ENCODE results near the gene EQTN. TPM values are rescaled to one million over a fixed set of nuclear protein-coding genes. Genes with fewer than 3 reads are reported as not detected.

The EQTN gene
- total RNA-seq, 1 experiment from 2014 or later = 0.81 TPM

DNA sequence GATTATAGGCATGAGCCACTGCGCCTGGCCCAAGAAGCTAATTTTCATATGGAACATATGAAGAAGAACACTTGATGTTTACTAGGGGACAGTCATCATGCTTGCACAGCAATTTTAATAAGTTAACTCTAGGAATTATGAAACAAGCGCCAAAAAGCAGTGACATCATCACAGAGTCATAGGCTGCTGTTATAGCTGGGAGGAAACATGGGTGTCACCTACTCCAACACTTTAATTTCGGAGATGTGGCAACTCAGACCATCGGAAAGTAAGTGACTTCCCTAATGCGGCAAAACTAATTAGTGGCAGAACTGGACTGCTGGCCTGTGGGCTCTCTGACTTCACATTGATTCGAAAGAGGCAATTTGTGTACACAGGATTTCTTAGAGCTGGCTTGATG is 38.1 kb upstream of the EQTN start:
- peaks cover 55% of the 10 kb centered on the region for H3K4me1 Mint-ChIP-seq
- CTCF ChIA-PET = no interaction called here

GRCh38 chr9:27333241-27334052 is 36.5 kb upstream of the EQTN start:
- Mint-ChIP-seq H3K4me3 (no peak overlapping the region), H3K27me3 (ENCODE audit: low read depth) (no peaks in the 10 kb centered on the region), H3K27ac (peak overlapping the region; percentile 95), H3K36me3 (no peaks in the 10 kb centered on the region), H3K9me3 (no peaks in the 10 kb centered on the region), H3K4me1 (peaks cover 62% of the 10 kb centered on the region)
- ATAC-seq = peak; percentile 96
- ChIA-PET POLR2A (no interaction called here), CTCF (interaction anchor here (0.6 to 2.5 kb wide), 39 partner anchors 8 to 391 kb away, joined by 3 to 49 read pairs (median 5); partner anchors contain the start of gene MOB3B)
- peak; percentile 45; the same call in 1 of the 2 replicates for TF ChIP-seq ZNF423 (CRISPR knock-in tag; IDR thresholded peaks at IDR 0.05)
- TF ChIP-seq, protein P1, sequence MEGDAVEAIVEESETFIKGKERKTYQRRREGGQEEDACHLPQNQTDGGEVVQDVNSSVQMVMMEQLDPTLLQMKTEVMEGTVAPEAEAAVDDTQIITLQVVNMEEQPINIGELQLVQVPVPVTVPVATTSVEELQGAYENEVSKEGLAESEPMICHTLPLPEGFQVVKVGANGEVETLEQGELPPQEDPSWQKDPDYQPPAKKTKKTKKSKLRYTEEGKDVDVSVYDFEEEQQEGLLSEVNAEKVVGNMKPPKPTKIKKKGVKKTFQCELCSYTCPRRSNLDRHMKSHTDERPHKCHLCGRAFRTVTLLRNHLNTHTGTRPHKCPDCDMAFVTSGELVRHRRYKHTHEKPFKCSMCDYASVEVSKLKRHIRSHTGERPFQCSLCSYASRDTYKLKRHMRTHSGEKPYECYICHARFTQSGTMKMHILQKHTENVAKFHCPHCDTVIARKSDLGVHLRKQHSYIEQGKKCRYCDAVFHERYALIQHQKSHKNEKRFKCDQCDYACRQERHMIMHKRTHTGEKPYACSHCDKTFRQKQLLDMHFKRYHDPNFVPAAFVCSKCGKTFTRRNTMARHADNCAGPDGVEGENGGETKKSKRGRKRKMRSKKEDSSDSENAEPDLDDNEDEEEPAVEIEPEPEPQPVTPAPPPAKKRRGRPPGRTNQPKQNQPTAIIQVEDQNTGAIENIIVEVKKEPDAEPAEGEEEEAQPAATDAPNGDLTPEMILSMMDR (IDR thresholded peaks at IDR 0.05) = peak; percentile 80
- no peak for TF ChIP-seq ATF3 (CRISPR knock-in tag; conservative IDR thresholded peaks at IDR 0.05)
- DNase-seq (ENCODE audit: low spot score) = peak; percentile 75

More for the DNA sequence above, 38.1 kb upstream of the EQTN start:
- no peak overlapping the region for H3K27ac Mint-ChIP-seq
- DNase-seq (ENCODE audit: low spot score) (no peak), ATAC-seq (no peak)
- POLR2A ChIA-PET = no interaction called here
- no peaks in the 10 kb centered on the region for H3K27me3 Mint-ChIP-seq (ENCODE audit: low read depth)
- H3K36me3 Mint-ChIP-seq = no peaks in the 10 kb centered on the region
- H3K9me3 Mint-ChIP-seq = no peaks in the 10 kb centered on the region
- TF ChIP-seq ZNF219 (CRISPR knock-in tag; IDR thresholded peaks at IDR 0.05; ENCODE audit: borderline replicate concordance) = no peak
- no peak for TF ChIP-seq SMAD4 (CRISPR knock-in tag; IDR thresholded peaks at IDR 0.05)
- H3K4me3 Mint-ChIP-seq = no peak overlapping the region

DNA sequence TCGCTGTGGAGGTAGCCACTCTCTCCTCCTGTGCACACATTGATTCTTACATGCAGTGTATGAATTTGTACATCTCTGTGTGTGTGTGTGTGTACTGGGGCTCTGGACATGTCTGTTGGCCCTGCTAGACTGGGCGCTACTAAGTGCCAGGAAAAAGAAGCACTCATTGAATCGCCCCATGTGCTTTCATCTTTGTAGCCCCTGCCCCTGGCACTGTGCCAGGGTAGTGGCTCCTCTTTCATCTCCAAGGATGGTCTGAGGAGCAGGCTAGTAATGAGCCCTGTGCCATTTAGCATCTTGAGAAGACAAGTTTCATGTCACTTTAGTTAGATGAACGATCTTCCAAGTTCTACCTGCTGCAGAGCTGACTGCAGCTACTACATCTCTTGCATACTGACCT is 34.4 kb upstream of the EQTN start:
- ChIA-PET CTCF (interaction anchor here (2.5 kb wide), 2 partner anchors 199 to 216 kb away, joined by 35 to 49 read pairs; partner anchors contain the start of gene MOB3B), POLR2A (no interaction called here)
- no peak for DNase-seq (ENCODE audit: low spot score)
- Mint-ChIP-seq H3K4me3 (no peak overlapping the region), H3K4me1 (peaks cover 45% of the 10 kb centered on the region), H3K27me3 (ENCODE audit: low read depth) (no peaks in the 10 kb centered on the region), H3K9me3 (no peaks in the 10 kb centered on the region), H3K36me3 (0 out of 2 replicates have a peak, but pooled peaks cover 4% of the 10 kb centered on the region), H3K27ac (no peak overlapping the region)
- ATAC-seq = no peak
- TF ChIP-seq EMX1 (CRISPR knock-in tag; IDR thresholded peaks at IDR 0.05) (no peak), ZNF532 (CRISPR knock-in tag; IDR thresholded peaks at IDR 0.05; ENCODE audit: borderline replicate concordance) (no peak), ATF3 (CRISPR knock-in tag; conservative IDR thresholded peaks at IDR 0.05) (no peak), ZNF263 (CRISPR knock-in tag; IDR thresholded peaks at IDR 0.05; ENCODE audit: low read depth) (no peak), ZNF317 (CRISPR knock-in tag; IDR thresholded peaks at IDR 0.05; ENCODE audit: borderline replicate concordance, low read depth) (no peak), JAZF1 (CRISPR knock-in tag; IDR thresholded peaks at IDR 0.05) (no peak), ZNF232 (CRISPR knock-in tag; IDR thresholded peaks at IDR 0.05) (no peak), ZSCAN18 (CRISPR knock-in tag; IDR thresholded peaks at IDR 0.05) (no peak), FOXP4 (CRISPR knock-in tag; IDR thresholded peaks at IDR 0.05) (no peak)
- TF ChIP-seq, protein P2, sequence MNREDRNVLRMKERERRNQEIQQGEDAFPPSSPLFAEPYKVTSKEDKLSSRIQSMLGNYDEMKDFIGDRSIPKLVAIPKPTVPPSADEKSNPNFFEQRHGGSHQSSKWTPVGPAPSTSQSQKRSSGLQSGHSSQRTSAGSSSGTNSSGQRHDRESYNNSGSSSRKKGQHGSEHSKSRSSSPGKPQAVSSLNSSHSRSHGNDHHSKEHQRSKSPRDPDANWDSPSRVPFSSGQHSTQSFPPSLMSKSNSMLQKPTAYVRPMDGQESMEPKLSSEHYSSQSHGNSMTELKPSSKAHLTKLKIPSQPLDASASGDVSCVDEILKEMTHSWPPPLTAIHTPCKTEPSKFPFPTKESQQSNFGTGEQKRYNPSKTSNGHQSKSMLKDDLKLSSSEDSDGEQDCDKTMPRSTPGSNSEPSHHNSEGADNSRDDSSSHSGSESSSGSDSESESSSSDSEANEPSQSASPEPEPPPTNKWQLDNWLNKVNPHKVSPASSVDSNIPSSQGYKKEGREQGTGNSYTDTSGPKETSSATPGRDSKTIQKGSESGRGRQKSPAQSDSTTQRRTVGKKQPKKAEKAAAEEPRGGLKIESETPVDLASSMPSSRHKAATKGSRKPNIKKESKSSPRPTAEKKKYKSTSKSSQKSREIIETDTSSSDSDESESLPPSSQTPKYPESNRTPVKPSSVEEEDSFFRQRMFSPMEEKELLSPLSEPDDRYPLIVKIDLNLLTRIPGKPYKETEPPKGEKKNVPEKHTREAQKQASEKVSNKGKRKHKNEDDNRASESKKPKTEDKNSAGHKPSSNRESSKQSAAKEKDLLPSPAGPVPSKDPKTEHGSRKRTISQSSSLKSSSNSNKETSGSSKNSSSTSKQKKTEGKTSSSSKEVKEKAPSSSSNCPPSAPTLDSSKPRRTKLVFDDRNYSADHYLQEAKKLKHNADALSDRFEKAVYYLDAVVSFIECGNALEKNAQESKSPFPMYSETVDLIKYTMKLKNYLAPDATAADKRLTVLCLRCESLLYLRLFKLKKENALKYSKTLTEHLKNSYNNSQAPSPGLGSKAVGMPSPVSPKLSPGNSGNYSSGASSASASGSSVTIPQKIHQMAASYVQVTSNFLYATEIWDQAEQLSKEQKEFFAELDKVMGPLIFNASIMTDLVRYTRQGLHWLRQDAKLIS (CRISPR knock-in tag; IDR thresholded peaks at IDR 0.05; ENCODE audit: borderline replicate concordance) = no peak
